ENCODE data around the gene SNN.

SNN gene

DNA sequence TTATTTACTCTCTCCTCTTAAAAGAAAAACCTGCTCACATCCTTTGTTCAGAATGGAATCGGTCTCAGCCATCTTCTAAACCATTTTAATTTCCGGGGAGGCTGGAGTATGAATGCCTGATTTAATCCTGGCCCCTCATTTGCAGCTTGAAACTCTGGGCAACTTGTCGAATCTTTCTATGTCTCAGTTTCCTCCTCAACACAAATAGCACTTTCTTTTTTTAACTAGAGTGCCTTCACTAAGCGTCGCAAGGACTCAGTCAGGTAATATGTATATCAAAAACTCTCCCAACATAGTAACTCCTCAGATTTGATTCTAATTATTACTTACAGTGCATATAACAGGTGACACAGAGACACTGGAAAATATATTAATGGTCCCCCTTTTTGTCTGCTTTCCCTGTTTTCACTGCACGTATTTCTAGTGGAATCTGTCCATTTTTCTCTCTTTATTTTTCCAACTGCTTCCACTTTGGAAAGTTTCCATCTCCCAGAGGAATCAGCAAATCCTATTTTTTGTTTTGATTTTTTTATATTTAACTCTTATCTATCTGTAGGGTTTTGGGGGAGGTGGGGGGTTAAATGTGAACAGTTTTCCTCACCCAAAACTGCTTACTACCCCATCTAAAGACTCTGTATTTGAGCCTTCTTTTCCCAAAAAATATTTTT, 18.6 kb downstream of the SNN start:
- no peaks in the 10 kb centered on the region for H3K9me3 ChIP-seq (replicated peaks; ENCODE audit: low read length)
- H3K36me3 ChIP-seq (ENCODE audit: insufficient read depth, low read length): peaks cover 75% of the 10 kb centered on the region
- peaks cover 23% of the 10 kb centered on the region for H3K4me1 ChIP-seq (ENCODE audit: control insufficient read depth, insufficient read depth, low read length)
- no peak overlapping the region for H3K4me2 ChIP-seq (ENCODE audit: low read length)
- no peaks in the 10 kb centered on the region for H3K27me3 ChIP-seq (ENCODE audit: control insufficient read depth, insufficient read depth, low read length)
- no peak overlapping the region for H3K4me3 ChIP-seq (ENCODE audit: low read length)
- no peak overlapping the region for H3K9ac ChIP-seq (ENCODE audit: low read depth, low read length)

DNA sequence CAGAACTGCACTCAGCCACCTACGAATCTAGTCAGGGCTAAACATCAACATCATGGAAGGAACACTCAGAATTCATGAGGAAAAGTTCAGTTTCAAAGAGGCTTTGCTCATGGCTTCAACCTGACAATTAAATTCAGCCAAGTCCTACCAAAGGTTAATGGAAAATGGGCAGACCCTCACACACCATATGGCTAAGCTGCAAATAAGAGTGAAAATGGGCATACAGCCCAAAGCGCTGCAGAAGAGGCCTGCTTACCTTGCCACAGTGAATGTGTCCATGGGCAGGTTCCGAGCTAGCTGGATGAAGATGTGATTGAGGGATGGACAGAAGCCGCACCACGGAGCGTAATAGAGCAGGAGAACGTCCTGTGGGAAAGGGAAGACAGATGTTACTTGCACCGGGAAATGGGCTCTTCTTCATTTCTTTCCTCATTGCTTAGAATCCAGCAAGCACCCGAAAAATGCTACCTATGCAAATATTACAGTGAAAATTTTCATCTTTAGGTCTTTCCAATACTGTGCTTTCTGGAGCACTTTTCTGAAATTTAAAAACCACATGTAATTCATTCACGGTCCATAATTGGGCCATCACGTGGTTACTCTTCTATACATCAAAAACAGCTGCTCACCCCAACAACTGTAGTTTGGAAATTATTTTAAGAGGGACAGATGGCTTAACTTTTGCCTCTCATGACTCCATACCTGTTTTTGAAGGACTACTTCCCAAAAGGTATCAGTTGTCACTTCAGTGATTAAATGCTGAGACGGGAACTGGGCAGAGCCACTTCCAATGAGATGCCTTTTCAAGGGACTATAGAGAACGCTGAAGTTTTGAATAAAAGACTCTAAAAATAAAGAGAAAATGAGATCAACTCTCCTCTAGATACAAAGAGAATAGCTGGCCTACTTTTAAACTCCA, 19.6 kb downstream of the SNN start:
- Histone ChIP-seq H3K4me1 (ENCODE audit: control insufficient read depth, insufficient read depth, low read length) (peaks cover 14% of the 10 kb centered on the region), H3K9me3 (replicated peaks; ENCODE audit: low read length) (no peaks in the 10 kb centered on the region), H3K27me3 (ENCODE audit: control insufficient read depth, insufficient read depth, low read length) (no peaks in the 10 kb centered on the region), H3K36me3 (ENCODE audit: insufficient read depth, low read length) (peaks cover 77% of the 10 kb centered on the region), H3K4me2 (ENCODE audit: low read length) (no peak overlapping the region), H3K4me3 (ENCODE audit: low read length) (no peak overlapping the region), H3K9ac (ENCODE audit: low read depth, low read length) (no peak overlapping the region)

DNA sequence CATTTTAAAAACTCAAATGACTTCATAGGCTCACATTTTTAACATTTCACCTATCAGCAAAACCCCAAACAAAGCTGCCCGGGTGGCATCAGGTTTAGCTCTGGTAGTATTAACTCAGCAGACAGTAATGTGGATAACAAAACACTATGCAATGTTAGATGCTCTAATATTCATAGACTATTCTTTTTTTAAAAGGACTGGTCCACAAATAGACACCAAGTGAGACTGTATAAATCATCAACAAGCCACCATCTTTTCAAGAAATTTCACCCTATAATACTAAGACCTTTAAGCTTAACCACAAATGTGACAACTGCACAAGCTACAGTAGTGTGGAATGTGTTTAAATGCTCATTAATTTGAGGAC, 20.2 kb downstream of the SNN start:
- Histone ChIP-seq H3K9me3 (replicated peaks; ENCODE audit: low read length) (no peaks in the 10 kb centered on the region), H3K4me1 (ENCODE audit: control insufficient read depth, insufficient read depth, low read length) (peaks cover 7% of the 10 kb centered on the region), H3K27me3 (ENCODE audit: control insufficient read depth, insufficient read depth, low read length) (no peaks in the 10 kb centered on the region), H3K4me2 (ENCODE audit: low read length) (no peak overlapping the region), H3K4me3 (ENCODE audit: low read length) (no peak overlapping the region), H3K9ac (ENCODE audit: low read depth, low read length) (no peak overlapping the region), H3K36me3 (ENCODE audit: insufficient read depth, low read length) (peaks cover 75% of the 10 kb centered on the region)

DNA sequence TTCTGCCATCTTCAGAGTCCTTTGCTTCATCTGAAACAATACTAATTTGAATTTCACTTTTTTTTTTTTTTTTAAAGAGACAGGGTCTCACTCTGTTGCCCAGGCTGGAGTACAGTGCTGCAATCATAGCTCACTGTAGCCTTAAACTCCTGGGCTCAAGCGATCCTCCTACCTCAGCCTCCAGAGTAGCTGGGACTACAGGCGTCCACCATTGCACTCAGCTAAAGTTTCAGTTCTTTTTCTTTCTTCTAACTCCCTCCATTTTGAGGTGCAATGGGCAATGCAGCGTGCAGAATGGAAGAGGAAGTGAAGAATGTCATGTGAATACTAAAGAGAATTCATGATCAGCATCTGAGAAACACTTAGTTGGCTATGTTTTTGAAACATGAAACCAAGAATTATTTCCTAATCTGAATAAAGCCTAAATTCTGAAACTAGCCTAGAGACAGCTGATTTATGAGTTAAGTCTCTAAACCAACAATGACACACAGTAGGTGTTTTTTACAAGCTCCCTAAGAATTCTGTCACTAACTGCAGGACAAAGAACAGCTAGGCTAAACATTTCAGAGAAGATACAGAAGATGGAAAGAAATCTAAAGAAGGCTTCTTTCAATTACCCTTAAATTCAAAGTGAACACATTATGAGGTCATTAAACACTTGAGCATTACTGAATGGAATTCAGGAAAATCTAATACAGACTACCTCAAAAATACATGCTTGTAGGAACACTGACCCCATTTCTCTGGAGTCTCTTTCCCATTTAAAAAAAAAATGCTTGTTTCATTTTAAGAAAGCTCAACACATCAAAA, 21.0 kb downstream of the SNN start:
- H3K36me3 ChIP-seq (ENCODE audit: insufficient read depth, low read length): peaks cover 71% of the 10 kb centered on the region

GRCh38 chr16:11691235-11691634, 23.0 kb downstream of the SNN start:
- no peaks in the 10 kb centered on the region for H3K27me3 ChIP-seq (ENCODE audit: control insufficient read depth, insufficient read depth, low read length)
- peaks cover 73% of the 10 kb centered on the region for H3K36me3 ChIP-seq (ENCODE audit: insufficient read depth, low read length)
- H3K4me3 ChIP-seq (ENCODE audit: low read length): no peak overlapping the region
- H3K4me2 ChIP-seq (ENCODE audit: low read length): no peak overlapping the region
- H3K9ac ChIP-seq (ENCODE audit: low read depth, low read length): no peak overlapping the region
- no peaks in the 10 kb centered on the region for H3K9me3 ChIP-seq (replicated peaks; ENCODE audit: low read length)
- H3K4me1 ChIP-seq (ENCODE audit: control insufficient read depth, insufficient read depth, low read length): peaks cover 7% of the 10 kb centered on the region

More for the DNA sequence above, 21.0 kb downstream of the SNN start:
- no peaks in the 10 kb centered on the region for H3K9me3 ChIP-seq (replicated peaks; ENCODE audit: low read length)
- no peak overlapping the region for H3K4me3 ChIP-seq (ENCODE audit: low read length)
- peaks cover 7% of the 10 kb centered on the region for H3K4me1 ChIP-seq (ENCODE audit: control insufficient read depth, insufficient read depth, low read length)
- no peak overlapping the region for H3K9ac ChIP-seq (ENCODE audit: low read depth, low read length)
- H3K27me3 ChIP-seq (ENCODE audit: control insufficient read depth, insufficient read depth, low read length): no peaks in the 10 kb centered on the region
- no peak overlapping the region for H3K4me2 ChIP-seq (ENCODE audit: low read length)

DNA sequence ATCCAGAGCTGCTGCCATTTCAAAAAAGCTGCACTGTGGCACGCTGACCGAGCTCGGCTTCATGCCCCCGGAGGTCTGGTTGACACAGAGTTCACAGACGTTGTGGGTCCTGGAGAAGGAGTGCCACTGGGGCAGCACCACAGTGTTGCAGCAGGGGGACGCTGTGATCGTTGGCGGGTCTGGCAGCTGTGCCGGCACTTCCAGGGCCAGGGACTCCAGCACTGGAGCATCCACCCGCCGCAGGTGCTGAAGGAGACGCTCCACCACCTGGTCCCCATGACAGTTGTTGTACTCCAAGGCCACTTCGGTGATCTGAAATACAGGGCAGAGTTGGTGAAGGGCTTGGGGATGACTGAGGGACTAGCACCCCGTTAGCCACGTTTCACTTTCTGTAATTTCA, 23.5 kb downstream of the SNN start:
- H3K9me3 ChIP-seq (replicated peaks; ENCODE audit: low read length): no peaks in the 10 kb centered on the region
- H3K4me3 ChIP-seq (ENCODE audit: low read length): no peak overlapping the region
- peaks cover 7% of the 10 kb centered on the region for H3K4me1 ChIP-seq (ENCODE audit: control insufficient read depth, insufficient read depth, low read length)
- no peak overlapping the region for H3K9ac ChIP-seq (ENCODE audit: low read depth, low read length)
- no peaks in the 10 kb centered on the region for H3K27me3 ChIP-seq (ENCODE audit: control insufficient read depth, insufficient read depth, low read length)
- H3K4me2 ChIP-seq (ENCODE audit: low read length): no peak overlapping the region
- peaks cover 73% of the 10 kb centered on the region for H3K36me3 ChIP-seq (ENCODE audit: insufficient read depth, low read length)

- no peaks in the 10 kb centered on the region for H3K9me3 ChIP-seq (replicated peaks; ENCODE audit: low read length)
- H3K9ac ChIP-seq (ENCODE audit: low read depth, low read length): no peak overlapping the region
- H3K4me2 ChIP-seq (ENCODE audit: low read length): no peak overlapping the region
- peaks cover 7% of the 10 kb centered on the region for H3K4me1 ChIP-seq (ENCODE audit: control insufficient read depth, insufficient read depth, low read length)
- H3K4me3 ChIP-seq (ENCODE audit: low read length): no peak overlapping the region
- no peaks in the 10 kb centered on the region for H3K27me3 ChIP-seq (ENCODE audit: control insufficient read depth, insufficient read depth, low read length)
- H3K36me3 ChIP-seq (ENCODE audit: insufficient read depth, low read length): peaks cover 73% of the 10 kb centered on the region
These were observed 23.9 kb downstream of the SNN start for GRCh38 chr16:11692171-11692570.

- H3K36me3 ChIP-seq (ENCODE audit: insufficient read depth, low read length): peaks cover 72% of the 10 kb centered on the region
These were observed 24.4 kb downstream of the SNN start for GRCh38 chr16:11692651-11693050.

GRCh38 chr16:11696266-11697012, 28.2 kb downstream of the SNN start:
- Histone ChIP-seq H3K9me3 (replicated peaks; ENCODE audit: low read length) (no peaks in the 10 kb centered on the region), H3K9ac (ENCODE audit: low read depth, low read length) (no peak overlapping the region), H3K4me2 (ENCODE audit: low read length) (no peak overlapping the region), H3K4me3 (ENCODE audit: low read length) (no peak overlapping the region), H3K4me1 (ENCODE audit: control insufficient read depth, insufficient read depth, low read length) (no peaks in the 10 kb centered on the region), H3K36me3 (ENCODE audit: insufficient read depth, low read length) (peaks cover 75% of the 10 kb centered on the region), H3K27me3 (ENCODE audit: control insufficient read depth, insufficient read depth, low read length) (no peaks in the 10 kb centered on the region)

More at GRCh38 chr16:11692651-11693050, 24.4 kb downstream of the SNN start:
- Histone ChIP-seq H3K9me3 (replicated peaks; ENCODE audit: low read length) (no peaks in the 10 kb centered on the region), H3K4me3 (ENCODE audit: low read length) (no peak overlapping the region), H3K4me2 (ENCODE audit: low read length) (no peak overlapping the region), H3K4me1 (ENCODE audit: control insufficient read depth, insufficient read depth, low read length) (peaks cover 7% of the 10 kb centered on the region), H3K9ac (ENCODE audit: low read depth, low read length) (no peak overlapping the region), H3K27me3 (ENCODE audit: control insufficient read depth, insufficient read depth, low read length) (no peaks in the 10 kb centered on the region)

- Histone ChIP-seq H3K27me3 (ENCODE audit: control insufficient read depth, insufficient read depth, low read length) (no peaks in the 10 kb centered on the region), H3K4me3 (ENCODE audit: low read length) (no peak overlapping the region), H3K9ac (ENCODE audit: low read depth, low read length) (no peak overlapping the region), H3K36me3 (ENCODE audit: insufficient read depth, low read length) (peaks cover 70% of the 10 kb centered on the region), H3K9me3 (replicated peaks; ENCODE audit: low read length) (no peaks in the 10 kb centered on the region), H3K4me2 (ENCODE audit: low read length) (no peak overlapping the region), H3K4me1 (ENCODE audit: control insufficient read depth, insufficient read depth, low read length) (no peaks in the 10 kb centered on the region)
These were observed 29.1 kb downstream of the SNN start for GRCh38 chr16:11697319-11697718.

- H3K9me3 ChIP-seq (replicated peaks; ENCODE audit: low read length): no peaks in the 10 kb centered on the region
- H3K9ac ChIP-seq (ENCODE audit: low read depth, low read length): no peak overlapping the region
- H3K4me3 ChIP-seq (ENCODE audit: low read length): no peak overlapping the region
- H3K4me1 ChIP-seq (ENCODE audit: control insufficient read depth, insufficient read depth, low read length): no peaks in the 10 kb centered on the region
- no peak overlapping the region for H3K4me2 ChIP-seq (ENCODE audit: low read length)
- no peaks in the 10 kb centered on the region for H3K27me3 ChIP-seq (ENCODE audit: control insufficient read depth, insufficient read depth, low read length)
- H3K36me3 ChIP-seq (ENCODE audit: insufficient read depth, low read length): peaks cover 64% of the 10 kb centered on the region
These were observed 30.0 kb downstream of the SNN start for GRCh38 chr16:11698271-11698689.
